Right cardiac atrium (tissue), 5 donors: ENCODE results near the gene CCDC102A. TPM values are rescaled to one million over a fixed set of nuclear protein-coding genes. Genes with fewer than 3 reads are reported as not detected.

ENCODE experiments used
- ATAC-seq, 2 donors: fragments of 200-7000 bp; cut with Tn5 transposase; one replicate each; pipeline versions ENCODE4 v1.8.0 to v1.9.1; 2020; ENCODE audit warnings: moderate library complexity in 2 of 2, mild to moderate bottlenecking in 1 of 2
- DNase-seq, 3 donors: peaks; one replicate each; pipeline ENCODE4 v3.0.0-alpha.2; 2020
- H3K27ac ChIP-seq: one replicate; pipeline ENCODE4 v1.5.1; 2013; ENCODE audit warnings: mild to moderate bottlenecking, low read length, control low read depth, moderate library complexity
- H3K27me3 ChIP-seq: one replicate; pipeline ENCODE4 v1.6.1; 2013; ENCODE audit not compliant: control insufficient read depth, insufficient read depth
- H3K4me1 ChIP-seq: one replicate; pipeline ENCODE4 v1.6.1; 2013; ENCODE audit warnings: low read length; ENCODE audit not compliant: control insufficient read depth, insufficient read depth
- H3K4me3 ChIP-seq: one replicate; pipeline ENCODE4 v1.5.1; 2013; ENCODE audit warnings: low read length, control low read depth
- H3K9me3 ChIP-seq: one replicate; pipeline ENCODE4 v1.6.1; 2013; ENCODE audit warnings: low read length; ENCODE audit not compliant: control insufficient read depth
- WGBS: extraction: QIAGEN DNeasy Blood & Tissue Kit; methylation state at CpG from one replicate; pipeline ENCODE4 v1.1.7; 2013; 5-methylcytosine and 5-hydroxymethylcytosine counted together
- intact Hi-C, 4 donors: fragments of 100-400 bp; cut with DNase I; formaldehyde crosslinking; loops; one replicate each; pipeline versions ENCODE4 v1.11.0 to v1.14.0; 2022 to 2023
- polyA plus RNA-seq: library from polyadenylated mRNA; stranded (reverse); fragments of 200-250 nt; gene quantifications from one replicate; pipeline ENCODE4 v1.2.3, GENCODE V29; 2013
- total RNA-seq, 4 donors: library from RNA; stranded (reverse); fragmentation: NEBNext Ultra II Directional; extraction: Animal tissue kit (Norgen Biotek cat#: 25700); gene quantifications; one replicate each; pipeline ENCODE4 v1.2.1, GENCODE V29; 2021
- donor health status: healthy with polysubstance abuse.
- donor health status: DM: no; HTN: yes; CAD: no.
- donor health status: DM: no; HTN: no; CAD: no.
- donor health status: DM: no; HTN: yes; CAD: no; lungs with severe emphysema.
- donor health status: DM: yes; HTN: yes; CAD: no.

The CCDC102A gene
- total and polyA plus RNA-seq, 5 donors: 7.6 to 15.4 (median 10.4) TPM

DNA sequence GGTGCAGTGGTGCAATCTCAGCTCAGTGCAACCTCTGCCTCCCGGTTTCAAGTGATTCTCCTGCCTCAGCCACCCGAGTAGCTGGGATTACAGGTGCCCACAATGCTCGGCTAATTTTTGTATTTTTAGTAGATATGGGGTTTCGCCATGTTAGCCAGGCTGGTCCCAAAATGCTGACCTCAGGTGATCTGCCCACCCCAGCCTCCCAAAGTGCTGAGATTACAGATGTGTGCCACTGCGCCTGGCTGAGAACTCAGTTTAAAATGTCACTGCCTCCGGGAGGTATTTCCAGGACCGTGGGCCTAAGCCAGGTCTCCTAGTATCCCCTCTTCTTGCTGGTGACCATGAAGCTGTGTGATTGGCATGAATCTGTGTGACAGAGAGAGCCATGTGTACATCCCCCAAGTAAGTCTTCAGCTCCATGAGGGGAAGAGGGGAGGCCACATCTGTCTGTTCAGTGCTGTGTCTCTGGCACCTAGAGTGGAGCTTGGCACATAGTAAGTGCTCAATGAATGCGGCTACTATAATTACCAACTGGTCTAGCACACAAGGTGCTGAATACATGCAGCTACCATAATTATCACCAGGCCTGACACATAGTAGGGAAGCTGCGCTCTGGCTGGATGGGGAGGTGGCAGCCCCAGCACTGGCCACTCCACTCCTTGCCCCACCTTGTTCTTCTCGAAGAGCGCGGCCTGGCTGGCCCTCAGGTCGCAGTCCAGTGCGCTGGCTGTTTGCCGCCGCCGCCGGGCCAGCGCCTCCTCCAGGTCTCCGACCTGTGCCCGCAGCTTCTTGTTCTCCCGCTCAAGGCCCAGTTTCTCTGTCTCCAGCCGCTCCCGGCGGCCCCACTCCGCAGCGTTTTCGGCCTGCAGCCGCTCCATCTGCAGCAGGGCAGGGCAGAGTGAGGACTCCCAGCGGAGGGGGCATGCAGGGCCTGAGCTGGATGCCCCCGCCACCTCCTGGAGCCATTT lies 18.7 kb downstream of the CCDC102A start:
- WGBS: 86% methylated on average over 31 of the region's 31 CpGs
- H3K27ac ChIP-seq: no peak overlapping the region
- H3K4me1 ChIP-seq: no peaks in the 10 kb centered on the region
- ATAC-seq (no peak), DNase-seq (peak in 1 of 3 donors; percentile 45)
- no peak overlapping the region for H3K4me3 ChIP-seq
- H3K9me3 ChIP-seq: no peaks in the 10 kb centered on the region
- no peaks in the 10 kb centered on the region for H3K27me3 ChIP-seq
- intact Hi-C loops: loop anchor here in 2 of 4 donors (5.0 to 10.0 kb wide), 4 partner anchors 35 to 213 kb away; partner anchors contain the start of gene POLR2C (in 1 of the 2)

DNA sequence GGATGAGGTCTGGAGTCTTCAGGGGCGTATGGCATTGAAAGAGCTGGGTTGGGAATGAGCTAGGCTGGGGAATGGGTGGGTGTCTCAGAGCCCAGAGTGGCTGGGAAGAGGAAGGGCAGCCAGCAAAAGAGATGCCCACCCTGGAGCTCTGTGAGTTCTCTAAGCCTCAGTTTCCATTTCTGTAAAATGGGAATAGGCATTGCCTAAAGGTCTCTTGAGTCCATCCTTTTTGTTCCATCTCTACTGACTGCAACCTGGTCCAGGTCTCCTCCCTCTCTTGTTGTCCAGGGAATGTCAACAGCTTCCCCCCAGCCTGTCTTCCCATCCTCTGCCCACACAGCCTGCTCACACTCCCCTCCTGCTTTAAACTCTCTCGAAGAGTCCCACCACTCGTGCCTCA lies 19.6 kb downstream of the CCDC102A start:
- 83% methylated on average over 3 of the region's 3 CpGs for WGBS
- Histone ChIP-seq H3K9me3 (no peaks in the 10 kb centered on the region), H3K4me1 (no peaks in the 10 kb centered on the region), H3K27ac (no peak overlapping the region), H3K4me3 (no peak overlapping the region), H3K27me3 (no peaks in the 10 kb centered on the region)
- ATAC-seq (no peak), DNase-seq (no peak)
- intact Hi-C loops: loop anchor here in 2 of 4 donors (5.0 to 10.0 kb wide), 4 partner anchors 34 to 212 kb away; partner anchors contain the start of gene POLR2C (in 1 of the 2)

- no peaks in the 10 kb centered on the region for H3K9me3 ChIP-seq
- no peak for ATAC-seq
- H3K4me1 ChIP-seq: no peaks in the 10 kb centered on the region
- H3K27me3 ChIP-seq: no peaks in the 10 kb centered on the region
- intact Hi-C loops: loop anchor here in 2 of 4 donors (5.0 to 10.0 kb wide), 4 partner anchors 34 to 211 kb away; partner anchors contain the start of gene POLR2C (in 1 of the 2)
- WGBS: 85% methylated on average over 10 of the region's 10 CpGs
- H3K4me3 ChIP-seq: no peak overlapping the region
- DNase-seq: peak; percentile 11 to 50 (median 25)
- H3K27ac ChIP-seq: no peak overlapping the region
These were observed 20.1 kb downstream of the CCDC102A start for GRCh38 chr16:57516176-57516725.

GRCh38 chr16:57514791-57515600 lies 21.4 kb downstream of the CCDC102A start:
- DNase-seq: peak; percentile 42 to 72 (median 59)
- Histone ChIP-seq H3K9me3 (no peaks in the 10 kb centered on the region), H3K4me1 (no peaks in the 10 kb centered on the region), H3K27ac (no peak overlapping the region), H3K4me3 (no peak overlapping the region), H3K27me3 (no peaks in the 10 kb centered on the region)
- WGBS: 73% methylated on average over 23 of the region's 23 CpGs
- intact Hi-C loops: loop anchor here in 2 of 4 donors (5.0 to 10.0 kb wide), 4 partner anchors 33 to 210 kb away; partner anchors contain the start of gene POLR2C (in 1 of the 2)
- peak; percentile 53 to 58 for ATAC-seq

GRCh38 chr16:57514371-57514770 lies 22.0 kb downstream of the CCDC102A start:
- WGBS: 75% methylated on average over 4 of the region's 4 CpGs
- no peak for ATAC-seq
- no peak for DNase-seq
- intact Hi-C loops: loop anchor here in 2 of 4 donors (10.0 kb wide), 3 partner anchors 50 to 210 kb away; partner anchors contain the start of gene POLR2C (in 1 of the 2)
- Histone ChIP-seq H3K27ac (no peak overlapping the region), H3K4me3 (no peak overlapping the region), H3K9me3 (no peaks in the 10 kb centered on the region), H3K4me1 (no peaks in the 10 kb centered on the region), H3K27me3 (no peaks in the 10 kb centered on the region)

DNA sequence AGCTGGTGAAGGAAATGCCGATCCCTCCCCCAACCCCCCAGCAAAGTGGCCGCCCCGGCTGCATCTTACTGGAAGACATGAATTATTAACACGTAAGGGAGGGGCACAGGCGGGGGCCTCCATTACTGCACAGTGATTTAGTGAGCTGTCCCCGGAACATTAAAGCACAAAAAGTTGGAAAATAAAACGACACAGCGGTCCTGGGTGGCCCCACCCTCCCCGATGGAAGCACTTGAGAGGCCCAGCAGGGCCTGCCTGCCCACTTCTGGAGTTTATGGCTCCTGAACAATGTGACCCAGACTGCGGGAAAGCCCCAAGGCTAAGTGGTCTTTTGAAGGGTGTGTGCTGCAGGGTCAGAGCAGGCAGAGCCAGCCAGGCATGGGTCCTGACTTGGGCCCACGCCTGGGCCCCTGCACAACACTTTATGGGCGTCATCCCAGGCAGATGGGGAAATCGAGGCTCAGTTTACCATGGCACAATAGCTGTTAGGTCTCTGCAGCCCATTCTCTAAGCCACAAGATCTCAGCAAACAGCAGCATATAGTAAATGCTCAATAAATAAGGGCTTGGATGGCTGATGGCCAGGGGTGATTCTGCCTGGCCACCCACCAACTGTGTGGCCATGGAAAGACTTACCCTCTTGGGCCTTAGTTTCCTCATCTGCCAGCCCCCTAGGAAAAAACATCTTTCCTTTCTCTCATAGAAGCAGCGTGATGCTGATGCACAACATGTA lies 22.8 kb downstream of the CCDC102A start:
- intact Hi-C loops: loop anchor here in 2 of 4 donors (10.0 kb wide), 3 partner anchors 49 to 209 kb away; partner anchors contain the start of gene POLR2C (in 1 of the 2)
- 81% methylated on average over 14 of the region's 14 CpGs for WGBS
- no peaks in the 10 kb centered on the region for H3K27me3 ChIP-seq

GRCh38 chr16:57512296-57513001 lies 23.9 kb downstream of the CCDC102A start:
- Histone ChIP-seq H3K4me1 (no peaks in the 10 kb centered on the region), H3K27me3 (no peaks in the 10 kb centered on the region), H3K4me3 (no peak overlapping the region), H3K9me3 (no peaks in the 10 kb centered on the region), H3K27ac (no peak overlapping the region)
- ATAC-seq (no peak), DNase-seq (peak; percentile 4 to 35 (median 23))
- intact Hi-C loops: loop anchor here in 2 of 4 donors (10.0 kb wide), 3 partner anchors 48 to 208 kb away; partner anchors contain the start of gene POLR2C (in 1 of the 2)
- 95% methylated on average over 23 of the region's 23 CpGs for WGBS

More for the DNA sequence above, 22.8 kb downstream of the CCDC102A start:
- no peak for ATAC-seq
- no peaks in the 10 kb centered on the region for H3K9me3 ChIP-seq
- H3K27ac ChIP-seq: no peak overlapping the region
- no peak overlapping the region for H3K4me3 ChIP-seq
- no peaks in the 10 kb centered on the region for H3K4me1 ChIP-seq
- peak in 2 of 3 donors; percentile 9 to 35 for DNase-seq

- no peaks in the 10 kb centered on the region for H3K27me3 ChIP-seq
- peak in 2 of 3 donors; percentile 20 to 44 for DNase-seq
- intact Hi-C loops: loop anchor here in 2 of 4 donors (10.0 kb wide), 3 partner anchors 45 to 205 kb away; partner anchors contain the start of gene POLR2C (in 1 of the 2)
These were observed 26.1 kb downstream of the CCDC102A start for GRCh38 chr16:57510016-57510871.

More at GRCh38 chr16:57510016-57510871, 26.1 kb downstream of the CCDC102A start:
- H3K27ac ChIP-seq: no peak overlapping the region
- no peaks in the 10 kb centered on the region for H3K9me3 ChIP-seq
- peak in 1 of 2 donors; percentile 49 for ATAC-seq
- H3K4me1 ChIP-seq: no peaks in the 10 kb centered on the region
- H3K4me3 ChIP-seq: no peak overlapping the region
- 46% methylated on average over 10 of the region's 10 CpGs for WGBS
